Endothelial cell of hepatic sinusoid (primary cell): ENCODE measurements around the gene SHE.

Source experiments
- in situ Hi-C: cut with HindIII; loops from 2 replicates; pipeline ENCODE4 v1.10.0; 2017; ENCODE audit warnings: low sequenced_read_pairs

Gene SHE

DNA sequence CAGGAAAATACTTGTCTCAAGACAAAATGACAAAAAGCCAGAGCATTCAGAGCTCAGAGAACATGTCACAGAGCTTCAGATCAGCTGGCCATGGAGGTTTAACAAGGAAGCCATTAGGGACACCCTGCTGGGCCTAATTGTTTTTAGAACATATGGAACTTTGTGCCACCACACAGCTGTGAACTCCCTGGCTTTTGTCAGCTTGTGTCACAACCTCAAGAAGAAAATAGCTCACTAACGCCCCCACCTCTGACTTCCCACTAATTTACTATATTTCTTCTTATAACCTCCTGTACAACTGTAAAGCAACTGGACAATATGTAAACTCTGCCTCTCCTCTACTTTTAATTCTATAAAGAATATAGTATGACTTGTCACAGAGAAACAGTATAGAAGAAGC, 21.2 kb downstream of the SHE start:
- in situ Hi-C loops, result loop anchor here (5.0 kb wide), 1 partner anchor 76 kb away; the partner anchor contains the start of gene UBE2Q1

DNA sequence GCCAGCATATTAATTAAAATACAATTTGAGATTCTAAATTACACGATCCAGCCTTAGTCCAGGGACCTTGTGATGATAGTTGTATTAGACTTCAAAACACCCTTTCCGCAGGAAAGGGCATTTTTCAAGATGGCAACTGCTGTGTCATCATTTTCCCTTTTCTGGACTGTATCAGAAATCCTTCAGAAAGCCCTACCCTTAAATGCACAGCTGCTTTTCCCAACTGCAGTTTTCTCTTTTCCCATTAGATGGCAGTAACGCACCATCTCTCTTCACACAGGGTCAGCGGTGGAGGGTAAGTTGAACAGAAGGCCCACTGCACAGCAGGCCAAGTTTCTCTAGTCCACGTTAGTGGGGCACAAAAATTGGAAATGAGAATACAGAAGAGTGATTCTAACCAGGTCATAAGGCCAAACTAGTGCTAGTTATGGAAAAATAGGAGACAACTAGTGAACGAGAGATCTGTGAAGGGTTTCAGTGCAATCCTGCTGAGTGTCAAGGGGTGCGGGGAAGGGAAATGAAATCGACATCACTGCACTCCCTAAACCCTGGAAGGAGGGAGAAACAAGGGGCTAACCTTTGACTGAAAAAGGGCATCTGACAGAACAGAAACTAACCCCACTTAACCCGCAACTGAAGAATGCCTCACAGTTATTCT, 22.3 kb downstream of the SHE start:
- in situ Hi-C loops, result loop anchor here (5.0 kb wide), 1 partner anchor 77 kb away; the partner anchor contains the start of gene UBE2Q1

DNA sequence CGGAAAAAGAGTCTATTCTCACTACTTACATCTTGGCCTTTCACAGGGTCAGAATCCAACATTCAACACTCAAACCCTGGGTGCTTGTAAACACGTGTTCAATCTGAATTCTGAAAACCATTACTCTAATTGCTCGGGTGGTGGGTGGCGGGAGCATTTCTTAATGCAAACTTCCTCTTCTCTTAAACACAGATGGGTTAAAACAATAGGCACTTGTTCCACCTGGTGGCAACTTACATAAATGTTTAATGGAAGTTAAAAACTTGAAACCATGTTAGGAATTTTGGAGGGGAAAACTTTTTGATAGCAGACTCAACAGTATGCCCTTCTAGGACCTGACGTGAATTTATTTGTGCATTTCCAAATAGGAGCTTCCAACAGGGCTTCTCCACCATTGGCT, 23.6 kb downstream of the SHE start:
- in situ Hi-C loops, result no loop called here

DNA sequence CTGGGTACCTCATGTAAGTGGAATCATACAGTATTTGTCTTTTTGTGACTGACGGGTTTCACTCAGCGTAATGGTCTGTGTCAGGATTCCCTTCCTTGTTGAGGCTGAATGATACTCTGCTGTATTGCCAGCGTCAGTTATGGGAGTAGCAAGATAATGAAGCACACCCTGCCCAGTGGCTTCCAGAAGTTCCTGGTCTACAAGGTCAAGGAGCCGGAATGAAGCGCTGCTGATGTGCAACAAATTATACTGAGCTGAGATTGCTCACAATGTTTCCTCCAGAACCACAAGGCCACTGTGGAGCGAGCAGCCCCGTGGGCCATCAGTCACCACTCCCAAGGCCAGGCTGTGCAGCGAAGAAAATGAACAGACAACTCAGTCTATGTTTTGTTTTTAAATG, 24.2 kb downstream of the SHE start:
- in situ Hi-C loops, result no loop called here

DNA sequence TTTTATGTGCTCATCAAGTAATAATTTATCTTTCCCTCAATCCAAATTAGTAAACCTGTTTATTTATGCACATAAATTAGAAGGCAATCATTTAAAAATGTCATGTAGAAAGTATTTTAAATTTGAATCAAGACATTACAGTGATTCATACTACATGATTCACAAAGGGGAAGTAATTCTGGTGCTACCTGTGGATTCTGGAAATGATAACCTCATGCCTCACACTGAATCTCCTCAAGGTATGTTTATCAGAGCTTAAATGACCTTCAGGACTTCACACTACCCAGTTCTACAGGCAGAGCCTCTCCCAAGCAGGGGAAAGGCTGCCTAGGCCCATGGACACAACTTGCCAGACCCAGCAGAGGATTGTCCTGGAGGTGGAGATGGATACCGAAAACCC, 25.4 kb downstream of the SHE start:
- in situ Hi-C loops, result no loop called here

DNA sequence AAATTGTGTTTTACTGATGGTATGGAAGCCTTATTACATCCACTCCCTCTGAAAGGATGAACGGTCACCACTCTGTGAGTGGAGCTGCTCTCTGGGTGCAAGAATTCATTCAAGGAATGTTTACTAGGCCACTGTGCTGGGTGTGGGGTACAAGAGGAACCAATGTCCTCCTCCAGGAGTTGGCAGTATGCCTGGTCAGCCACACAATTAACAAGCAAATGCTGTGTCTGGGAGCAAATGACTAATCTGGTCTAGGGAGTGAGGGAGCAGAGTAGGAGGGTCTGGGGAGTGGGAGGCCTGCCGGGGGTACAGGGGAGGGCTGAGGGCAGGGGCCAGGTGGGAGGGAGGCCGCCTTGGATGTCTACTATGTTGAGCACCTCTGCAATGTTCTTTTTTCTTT, 27.4 kb downstream of the SHE start:
- in situ Hi-C loops, result no loop called here

DNA sequence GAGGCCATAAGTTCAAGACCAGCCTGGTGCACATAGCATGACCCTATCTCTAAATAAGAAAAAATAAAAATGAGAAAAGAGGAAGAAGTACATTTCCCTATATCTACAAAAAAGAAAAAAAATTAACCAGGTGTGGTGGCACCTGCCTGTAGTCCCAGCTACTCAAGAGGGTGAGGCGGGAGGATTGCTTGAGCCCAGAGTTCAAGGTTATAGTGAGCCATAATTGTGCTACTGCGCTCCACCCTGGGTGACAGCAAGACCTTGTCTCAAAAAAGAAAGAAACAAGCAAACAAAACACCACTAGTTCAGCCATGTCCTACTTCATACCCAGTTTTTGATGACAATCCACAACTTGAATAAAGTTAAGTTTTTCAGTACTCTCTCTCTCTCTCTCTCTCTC, 30.9 kb downstream of the SHE start:
- in situ Hi-C loops, result no loop called here

DNA sequence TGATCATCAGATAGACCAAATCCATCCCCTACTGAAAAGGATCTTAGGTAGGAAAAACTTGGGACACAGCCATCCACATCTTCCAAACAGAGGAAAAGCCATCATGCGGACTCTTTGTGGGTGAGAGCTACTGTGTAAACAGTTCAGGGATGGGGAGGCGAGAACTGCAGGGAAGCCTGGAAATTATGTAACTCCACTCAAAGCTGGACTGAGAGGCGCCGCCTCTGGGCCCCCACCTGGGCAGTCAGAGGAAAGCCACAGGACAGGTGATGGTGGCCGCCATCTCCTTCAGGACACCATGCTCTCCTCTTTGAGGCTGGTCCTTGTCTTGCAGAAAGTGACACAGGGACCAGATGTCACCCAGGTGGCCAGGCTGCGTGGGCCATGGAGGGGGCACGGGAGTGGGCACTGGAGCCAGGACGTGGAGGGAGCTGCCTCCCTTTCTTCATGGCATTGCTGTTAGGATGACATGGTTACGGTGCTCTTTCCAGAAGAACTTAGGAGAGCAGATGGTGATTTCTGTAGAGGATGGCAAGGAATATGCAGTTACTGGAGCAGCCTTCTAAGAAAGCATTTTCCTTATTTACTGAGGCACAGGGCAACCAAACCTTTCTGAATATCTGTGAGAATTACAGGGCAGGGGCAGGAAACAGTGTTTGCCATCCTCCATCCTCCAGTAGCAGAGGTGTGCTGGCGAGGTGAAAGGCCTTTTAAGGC, 32.2 kb downstream of the SHE start:
- in situ Hi-C loops, result no loop called here

DNA sequence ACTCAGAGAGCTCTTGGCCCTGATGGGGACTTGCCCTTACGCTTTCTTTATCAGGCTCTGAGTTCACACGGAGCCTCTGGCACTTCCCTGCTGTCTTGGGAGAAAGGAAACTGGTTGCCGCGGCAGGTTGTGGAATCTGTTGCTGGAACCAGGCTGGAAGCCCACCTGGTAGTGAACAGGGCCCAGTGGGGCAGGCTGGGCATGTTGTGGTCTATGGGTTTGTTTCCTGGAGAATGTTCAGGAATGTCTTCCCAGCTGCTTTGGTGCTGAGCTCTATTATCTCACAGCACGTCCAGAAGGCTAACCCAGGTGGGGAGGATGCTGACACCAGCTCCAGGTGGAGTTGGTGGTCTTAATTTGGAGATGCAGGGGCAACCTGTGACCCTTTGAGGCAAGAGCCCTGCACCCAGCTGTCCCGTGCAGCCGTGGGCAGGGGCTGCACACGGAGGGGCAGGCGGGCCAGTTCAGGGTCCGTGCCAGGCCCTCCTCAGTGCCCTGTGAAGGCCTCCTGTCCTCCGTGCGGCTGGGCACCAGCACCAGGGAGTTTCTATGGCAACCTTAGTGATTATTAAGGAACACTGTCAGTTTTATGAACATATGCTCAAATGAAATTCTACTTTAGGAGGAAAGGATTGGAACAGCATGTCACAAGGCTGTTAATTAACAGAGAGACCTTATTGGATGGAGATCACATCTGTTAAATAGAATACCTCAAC, 33.5 kb downstream of the SHE start:
- in situ Hi-C loops, result no loop called here

DNA sequence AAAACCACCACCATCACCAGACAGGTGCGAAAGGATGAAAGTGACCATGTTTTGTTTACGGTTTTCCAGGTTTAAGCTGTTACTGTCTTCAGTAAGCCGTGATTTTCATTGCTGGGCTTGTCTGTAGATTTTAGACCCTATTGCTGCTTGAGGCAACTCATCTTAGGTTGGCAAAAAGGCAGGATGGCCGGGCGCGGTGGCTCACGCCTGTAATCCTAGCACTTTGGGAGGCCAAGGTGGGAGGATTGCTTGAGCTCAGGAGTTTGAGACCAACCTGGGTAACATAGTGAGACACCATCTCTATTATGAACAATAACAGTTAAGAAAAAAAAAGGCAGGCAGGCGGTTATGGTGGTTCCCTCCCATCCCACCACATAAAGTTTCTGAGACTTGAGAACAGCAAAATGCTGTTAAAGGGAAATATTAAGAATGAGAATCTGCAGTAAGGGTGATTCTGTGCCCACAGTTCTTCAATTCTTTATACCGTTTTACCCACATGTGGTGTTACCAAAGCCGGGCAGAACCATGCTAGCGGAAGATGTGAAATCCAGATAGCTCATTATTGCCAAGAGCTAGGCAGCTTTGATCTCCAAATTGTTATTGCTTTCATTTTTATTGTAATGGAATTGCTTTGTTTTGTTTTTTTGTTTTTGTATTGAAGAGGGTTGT, 34.6 kb downstream of the SHE start:
- in situ Hi-C loops, result no loop called here

DNA sequence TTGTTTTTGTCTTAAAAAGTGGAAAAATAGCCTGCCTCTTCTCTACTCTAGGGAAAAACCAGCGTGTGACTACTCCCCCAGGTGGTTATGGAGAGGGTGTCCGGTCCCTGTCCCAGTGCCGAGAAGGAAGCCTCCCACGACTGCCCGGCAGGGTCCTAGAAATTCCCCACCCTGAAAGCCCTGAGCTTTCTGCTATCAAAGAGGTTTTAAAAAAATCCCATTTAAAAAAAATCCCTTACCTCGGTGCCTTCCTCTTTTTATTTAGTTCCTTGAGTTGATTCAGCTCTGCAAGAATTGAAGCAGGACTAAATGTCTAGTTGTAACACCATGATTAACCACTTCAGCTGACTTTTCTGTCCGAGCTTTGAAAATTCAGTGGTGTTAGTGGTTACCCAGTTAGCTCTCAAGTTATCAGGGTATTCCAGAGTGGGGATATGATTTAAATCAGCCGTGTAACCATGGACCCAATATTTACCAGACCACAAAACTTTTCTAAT, 35.2 kb downstream of the SHE start:
- in situ Hi-C loops, result no loop called here

DNA sequence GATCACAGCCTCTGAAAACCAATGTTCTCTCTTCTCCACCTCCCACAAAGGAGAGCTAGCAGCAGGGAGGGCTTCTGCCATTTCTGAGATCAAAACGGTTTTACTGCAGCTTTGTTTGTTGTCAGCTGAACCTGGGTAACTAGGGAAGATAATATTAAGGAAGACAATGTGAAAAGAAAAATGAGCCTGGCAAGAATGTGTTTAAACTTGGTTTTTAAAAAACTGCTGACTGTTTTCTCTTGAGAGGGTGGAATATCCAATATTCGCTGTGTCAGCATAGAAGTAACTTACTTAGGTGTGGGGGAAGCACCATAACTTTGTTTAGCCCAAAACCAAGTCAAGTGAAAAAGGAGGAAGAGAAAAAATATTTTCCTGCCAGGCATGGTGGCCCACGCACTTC, 36.0 kb downstream of the SHE start:
- in situ Hi-C loops, result no loop called here

DNA sequence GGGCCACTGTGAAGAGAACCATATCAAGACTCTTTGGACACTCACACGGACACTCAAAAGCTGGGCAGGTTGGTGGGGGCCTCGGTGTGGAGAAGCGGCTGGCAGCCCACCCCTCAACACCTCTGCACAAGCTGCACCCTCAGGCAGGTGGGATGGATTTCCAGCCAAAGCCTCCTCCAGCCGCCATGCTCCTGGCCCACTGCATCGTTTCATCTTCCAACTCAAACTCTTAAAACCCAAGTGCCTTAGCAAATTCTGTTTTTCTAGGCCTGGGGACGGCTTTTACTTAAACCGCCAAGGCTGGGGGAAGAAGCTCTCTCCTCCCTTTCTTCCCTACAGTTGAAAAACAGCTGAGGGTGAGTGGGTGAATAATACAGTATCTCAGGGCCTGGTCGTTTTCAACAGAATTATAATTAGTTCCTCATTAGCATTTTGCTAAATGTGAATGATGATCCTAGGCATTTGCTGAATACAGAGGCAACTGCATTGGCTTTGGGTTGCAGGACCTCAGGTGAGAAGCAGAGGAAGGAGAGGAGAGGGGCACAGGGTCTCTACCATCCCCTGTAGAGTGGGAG, 36.5 kb downstream of the SHE start:
- in situ Hi-C loops, result no loop called here

DNA sequence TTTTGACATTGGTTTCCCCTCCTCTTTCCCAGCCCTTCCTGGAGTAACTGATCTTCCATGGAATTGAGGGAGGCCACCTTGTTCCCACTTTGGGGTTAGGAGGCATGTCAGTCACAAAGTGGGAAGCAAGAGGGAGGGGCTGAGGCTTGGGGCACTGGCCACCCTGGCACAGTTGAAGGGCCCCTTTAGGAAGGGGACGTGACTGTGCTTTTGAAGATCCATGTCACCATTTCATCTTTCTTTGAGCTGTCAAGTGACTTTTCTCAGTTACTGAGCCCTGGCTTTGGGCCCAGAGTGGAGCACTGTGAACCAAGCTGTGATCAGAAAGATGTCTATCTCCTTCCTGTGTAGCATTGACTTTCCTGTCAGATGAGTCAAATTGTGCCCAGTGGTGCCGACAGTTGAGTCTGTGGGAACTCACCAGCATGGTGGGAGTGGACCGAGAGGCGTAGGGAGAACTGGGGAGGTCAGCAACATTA, 38.7 kb downstream of the SHE start:
- in situ Hi-C loops, result no loop called here

DNA sequence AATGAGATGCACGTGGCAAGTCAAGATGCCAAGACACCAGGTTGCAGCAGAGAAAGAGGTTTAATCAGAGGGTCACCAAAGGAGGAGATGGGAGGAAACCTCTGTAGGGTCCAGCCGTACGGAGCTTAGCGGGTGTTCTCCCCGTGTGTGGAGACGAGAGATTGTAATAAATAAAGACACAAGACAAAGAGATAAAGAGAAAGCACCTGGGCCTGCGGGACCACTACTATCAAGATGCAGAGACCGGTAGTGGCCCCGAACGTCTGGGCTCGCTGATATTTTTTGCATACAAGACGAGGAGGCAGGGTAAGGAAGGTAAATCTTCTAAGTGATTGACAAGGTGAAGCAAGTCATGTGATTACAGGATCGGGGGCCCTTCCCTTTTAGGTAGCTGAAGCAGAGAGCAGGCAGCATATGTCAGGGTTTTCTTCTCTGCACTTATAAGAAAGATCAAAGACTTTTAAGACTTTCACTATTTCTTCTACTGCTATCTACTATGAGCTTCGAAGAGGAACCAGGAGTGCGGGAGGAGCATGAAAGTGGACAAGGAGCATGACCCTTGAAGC, 41.4 kb downstream of the SHE start:
- in situ Hi-C loops, result no loop called here

DNA sequence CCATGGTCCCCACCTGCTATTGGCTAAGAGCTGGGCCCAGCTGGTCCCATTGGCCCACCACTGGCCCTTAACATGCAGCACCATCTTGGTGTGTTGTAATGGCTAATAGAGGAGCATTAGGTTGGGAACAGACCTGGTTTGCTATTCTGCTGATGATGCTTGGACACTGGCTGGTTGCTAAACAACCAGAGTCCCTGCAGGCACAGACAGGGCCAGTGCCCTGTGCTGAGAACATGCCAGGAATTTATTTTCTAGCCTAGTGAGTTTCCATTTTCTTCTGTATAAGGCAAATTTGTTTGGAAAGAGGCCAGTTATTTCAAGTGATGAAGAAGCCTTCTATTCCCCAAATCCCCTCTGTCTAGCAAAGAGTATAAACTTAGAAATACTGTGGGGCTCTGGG, 43.1 kb downstream of the SHE start:
- in situ Hi-C loops, result no loop called here

DNA sequence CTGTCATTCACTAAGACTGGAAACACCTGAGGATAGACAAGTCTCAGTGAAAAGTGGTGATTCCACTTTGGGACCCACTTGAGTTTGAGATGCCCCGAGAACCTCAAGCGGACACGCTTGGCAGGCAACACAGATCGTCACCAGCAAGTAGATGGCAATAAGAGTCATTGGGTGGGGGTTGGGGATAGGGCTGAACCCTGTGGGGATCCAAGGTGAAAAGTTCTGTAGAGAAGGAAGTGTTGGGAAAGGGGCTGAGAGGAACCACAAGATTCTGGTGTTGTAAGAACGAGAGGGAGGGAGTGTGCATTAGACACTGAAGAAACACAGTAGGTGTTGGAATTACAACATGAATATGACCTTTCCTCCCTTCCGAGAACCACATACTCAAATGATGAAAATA, 45.6 kb downstream of the SHE start:
- in situ Hi-C loops, result no loop called here

DNA sequence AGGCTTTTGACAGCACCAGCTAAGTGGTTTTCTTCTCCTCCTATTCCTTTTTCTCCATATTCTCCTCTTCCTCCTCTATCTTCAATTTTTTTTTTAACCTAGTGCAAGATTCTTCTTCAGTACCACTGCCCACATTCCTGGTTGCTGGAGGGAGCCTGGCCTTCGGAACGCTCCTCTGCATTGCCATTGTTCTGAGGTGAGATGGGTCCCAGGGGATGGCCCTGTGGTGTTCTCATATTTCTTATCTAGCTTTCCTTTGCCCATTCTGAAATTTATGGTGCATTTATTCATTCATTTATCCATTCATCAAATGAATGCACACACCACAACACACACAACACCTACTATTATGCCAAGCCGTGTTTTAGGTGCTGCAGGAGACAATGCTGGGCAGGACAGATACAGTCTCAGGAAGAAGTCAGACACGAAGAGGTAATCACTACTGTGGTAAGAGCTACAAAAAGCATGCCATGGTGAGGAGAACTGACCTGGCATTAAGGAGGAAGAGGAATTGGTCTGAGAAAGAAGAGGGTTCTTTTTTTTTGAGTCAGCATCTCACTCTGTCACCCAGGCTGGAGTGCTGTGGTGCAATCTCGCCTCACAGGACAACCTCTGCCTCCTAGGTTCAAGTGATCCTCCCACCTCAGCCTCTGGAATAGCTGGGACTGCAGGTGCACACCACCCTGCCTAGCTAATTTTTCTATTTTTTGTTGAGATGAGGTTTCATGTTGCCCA, 47.7 kb downstream of the SHE start:
- in situ Hi-C loops, result loop anchor here (5.0 kb wide), 1 partner anchor 72 kb away; no protein-coding TSS in a partner anchor

DNA sequence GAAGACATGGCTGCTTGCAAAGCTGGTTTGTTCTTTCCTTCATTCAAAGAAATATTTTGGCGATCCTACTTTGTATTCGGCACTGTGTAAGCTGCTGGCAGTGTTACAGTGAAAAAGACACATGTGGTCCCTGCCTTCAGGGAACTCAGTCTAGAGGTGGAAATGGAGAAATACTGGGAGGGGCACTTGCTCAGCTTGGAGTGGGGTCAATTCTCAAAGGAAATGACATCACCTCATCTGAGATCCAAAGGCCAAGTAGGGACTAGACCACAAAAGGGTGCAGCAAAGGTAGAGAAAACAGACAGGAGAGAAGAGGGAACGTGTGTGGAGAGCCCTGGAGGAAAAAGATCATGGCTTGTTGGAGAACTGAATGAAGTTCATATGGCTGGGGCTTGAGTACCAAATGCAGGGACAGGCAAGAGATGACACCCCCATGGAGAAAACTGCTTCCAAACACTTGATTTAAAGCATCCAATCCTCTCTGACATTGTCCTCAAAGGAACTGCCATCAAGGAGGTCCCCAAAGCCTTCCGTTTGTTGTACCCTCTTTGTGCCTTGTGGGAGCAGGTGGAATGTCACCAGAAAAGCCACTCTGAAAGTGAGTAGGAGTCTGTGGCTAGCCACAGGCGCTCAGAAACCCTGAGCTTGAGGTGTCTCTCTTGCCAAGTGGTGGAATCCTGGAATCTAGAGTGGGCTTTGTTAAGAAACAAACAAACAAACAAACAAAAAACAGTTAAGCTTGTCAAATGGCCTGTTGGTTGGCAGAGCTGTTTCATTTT, 48.4 kb downstream of the SHE start:
- in situ Hi-C loops, result loop anchor here (5.0 kb wide), 1 partner anchor 71 kb away; no protein-coding TSS in a partner anchor
